Measurements from ENCODE around the gene BAD.
"Not testable (repeated sequence)": the region's sequence is repeated elsewhere in the genome, so short reads cannot be mapped to it uniquely, and the experiment has no call there.

BAD gene

DNA sequence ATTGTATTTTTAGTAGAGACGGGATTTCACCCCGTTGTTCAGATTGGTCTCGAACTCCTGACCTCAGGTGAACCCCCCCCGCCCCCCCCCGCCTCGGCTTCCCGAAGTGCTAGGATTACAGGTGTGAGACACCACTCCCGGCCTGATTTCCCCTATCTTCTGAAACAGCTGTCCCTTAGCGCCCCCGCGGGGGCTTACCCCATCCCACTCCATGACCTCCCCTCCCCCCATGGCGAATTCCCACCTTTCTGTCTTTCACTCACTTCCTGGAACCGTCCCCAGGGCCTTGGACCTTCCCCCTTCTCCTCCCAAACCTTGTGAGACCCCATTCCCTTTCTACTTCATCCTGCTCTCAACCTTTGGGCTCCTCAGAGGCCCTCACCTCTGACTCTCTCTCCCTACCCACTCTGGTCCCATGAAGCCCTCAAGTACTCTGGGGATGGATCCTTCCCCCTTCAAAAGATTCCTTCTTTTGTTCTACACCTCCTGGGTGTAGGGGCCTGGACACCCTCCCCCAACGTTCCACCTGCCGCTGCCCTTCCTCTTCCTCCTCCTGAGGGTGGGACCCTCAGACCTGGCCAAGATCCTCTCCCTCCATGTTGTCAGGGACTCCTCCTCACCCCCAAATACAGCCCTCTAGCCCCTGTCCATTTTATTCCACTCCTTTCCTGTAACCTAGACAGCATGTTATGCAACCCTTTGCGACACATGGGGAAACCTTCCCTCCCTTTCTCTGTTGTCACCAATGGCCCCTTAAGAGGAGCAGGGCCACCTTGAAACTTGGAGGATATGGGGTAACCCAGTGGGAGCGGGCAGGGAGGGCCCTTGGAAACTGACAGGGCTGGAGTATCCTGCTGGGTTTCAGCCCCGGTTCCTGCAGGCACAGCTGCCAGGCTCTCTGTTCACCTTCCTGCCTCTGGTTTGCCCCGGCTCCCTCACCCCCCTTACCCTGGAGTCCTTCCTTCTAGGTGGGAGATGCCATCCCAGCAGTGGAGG, 34.6 kb upstream of the BAD start:
- POLR2A ChIA-PET (ENCODE audit: low non-redundant PET): interaction anchor here (0.6 to 2.2 kb wide), 2 partner anchors 13 to 73 kb away, joined by 4 to 17 read pairs; no protein-coding TSS in a partner anchor
- CTCF ChIA-PET: interaction anchor here (0.7 to 3.2 kb wide), 3 partner anchors 13 to 38 kb away, joined by 3 to 22 read pairs (median 5); no protein-coding TSS in a partner anchor
- no peak for DNase-seq (ENCODE audit: low spot score)
- TF ChIP-seq, protein P1, sequence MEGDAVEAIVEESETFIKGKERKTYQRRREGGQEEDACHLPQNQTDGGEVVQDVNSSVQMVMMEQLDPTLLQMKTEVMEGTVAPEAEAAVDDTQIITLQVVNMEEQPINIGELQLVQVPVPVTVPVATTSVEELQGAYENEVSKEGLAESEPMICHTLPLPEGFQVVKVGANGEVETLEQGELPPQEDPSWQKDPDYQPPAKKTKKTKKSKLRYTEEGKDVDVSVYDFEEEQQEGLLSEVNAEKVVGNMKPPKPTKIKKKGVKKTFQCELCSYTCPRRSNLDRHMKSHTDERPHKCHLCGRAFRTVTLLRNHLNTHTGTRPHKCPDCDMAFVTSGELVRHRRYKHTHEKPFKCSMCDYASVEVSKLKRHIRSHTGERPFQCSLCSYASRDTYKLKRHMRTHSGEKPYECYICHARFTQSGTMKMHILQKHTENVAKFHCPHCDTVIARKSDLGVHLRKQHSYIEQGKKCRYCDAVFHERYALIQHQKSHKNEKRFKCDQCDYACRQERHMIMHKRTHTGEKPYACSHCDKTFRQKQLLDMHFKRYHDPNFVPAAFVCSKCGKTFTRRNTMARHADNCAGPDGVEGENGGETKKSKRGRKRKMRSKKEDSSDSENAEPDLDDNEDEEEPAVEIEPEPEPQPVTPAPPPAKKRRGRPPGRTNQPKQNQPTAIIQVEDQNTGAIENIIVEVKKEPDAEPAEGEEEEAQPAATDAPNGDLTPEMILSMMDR (conservative IDR thresholded peaks at IDR 0.05; ENCODE audit: low read depth): no peak
- peak overlapping the region; percentile 100 for H3K27ac ChIP-seq

GRCh38 chr11:64317961-64318765, 33.7 kb upstream of the BAD start, which contains the start of gene PRDX5:
Gene PRDX5 (plus strand): TSS chr11:64318121. CDS start chr11:64318216, 95 bp downstream.
- CTCF ChIA-PET: interaction anchor here (0.6 to 3.2 kb wide), 13 partner anchors 14 to 371 kb away, joined by 3 to 22 read pairs (median 4); partner anchors contain the start of gene CATSPERZ
- H3K27ac ChIP-seq: peak within 1 kb of the TSS; percentile 100
- TF ChIP-seq, protein P1 (conservative IDR thresholded peaks at IDR 0.05; ENCODE audit: low read depth): peak; percentile 58
- POLR2A ChIA-PET (ENCODE audit: low non-redundant PET): interaction anchor here (0.6 to 2.8 kb wide), 10 partner anchors 13 to 77 kb away, joined by 3 to 19 read pairs (median 8); partner anchors contain the start of genes ESRRA, FKBP2 and RPS6KA4
- peak; percentile 90 for DNase-seq (ENCODE audit: low spot score)

- POLR2A ChIA-PET (ENCODE audit: low non-redundant PET): interaction anchor here (0.5 to 2.8 kb wide), 10 partner anchors 8 to 76 kb away, joined by 3 to 19 read pairs (median 8); partner anchors contain the start of genes ESRRA, FKBP2 and RPS6KA4
Observed at GRCh38 chr11:64317325-64317960, 33.0 kb upstream of the BAD start, which contains the start of gene TRMT112. Gene TRMT112 (minus strand): TSS chr11:64317559. CDS start chr11:64317526, 33 bp downstream.

GRCh38 chr11:64316672-64317324, 32.3 kb upstream of the BAD start:
- DNase-seq (ENCODE audit: low spot score): peak; percentile 57
- TF ChIP-seq, protein P1 (conservative IDR thresholded peaks at IDR 0.05; ENCODE audit: low read depth): peak; percentile 39
- H3K27ac ChIP-seq: peak overlapping the region; percentile 100
- ChIA-PET POLR2A (ENCODE audit: low non-redundant PET) (interaction anchor here (0.5 to 2.8 kb wide), 7 partner anchors 9 to 42 kb away, joined by 3 to 19 read pairs (median 9); partner anchors contain the start of genes ESRRA and RPS6KA4), CTCF (interaction anchor here (0.6 to 3.2 kb wide), 8 partner anchors 15 to 92 kb away, joined by 3 to 22 read pairs (median 6); no protein-coding TSS in a partner anchor)

More at GRCh38 chr11:64317325-64317960, 33.0 kb upstream of the BAD start, which contains the start of gene TRMT112:
- DNase-seq (ENCODE audit: low spot score): peak; percentile 82
- peak within 1 kb of the TSS; percentile 100 for H3K27ac ChIP-seq
- TF ChIP-seq, protein P1 (conservative IDR thresholded peaks at IDR 0.05; ENCODE audit: low read depth): no peak
- CTCF ChIA-PET: interaction anchor here (0.6 to 3.2 kb wide), 12 partner anchors 15 to 371 kb away, joined by 3 to 22 read pairs (median 4); partner anchors contain the start of gene CATSPERZ

DNA sequence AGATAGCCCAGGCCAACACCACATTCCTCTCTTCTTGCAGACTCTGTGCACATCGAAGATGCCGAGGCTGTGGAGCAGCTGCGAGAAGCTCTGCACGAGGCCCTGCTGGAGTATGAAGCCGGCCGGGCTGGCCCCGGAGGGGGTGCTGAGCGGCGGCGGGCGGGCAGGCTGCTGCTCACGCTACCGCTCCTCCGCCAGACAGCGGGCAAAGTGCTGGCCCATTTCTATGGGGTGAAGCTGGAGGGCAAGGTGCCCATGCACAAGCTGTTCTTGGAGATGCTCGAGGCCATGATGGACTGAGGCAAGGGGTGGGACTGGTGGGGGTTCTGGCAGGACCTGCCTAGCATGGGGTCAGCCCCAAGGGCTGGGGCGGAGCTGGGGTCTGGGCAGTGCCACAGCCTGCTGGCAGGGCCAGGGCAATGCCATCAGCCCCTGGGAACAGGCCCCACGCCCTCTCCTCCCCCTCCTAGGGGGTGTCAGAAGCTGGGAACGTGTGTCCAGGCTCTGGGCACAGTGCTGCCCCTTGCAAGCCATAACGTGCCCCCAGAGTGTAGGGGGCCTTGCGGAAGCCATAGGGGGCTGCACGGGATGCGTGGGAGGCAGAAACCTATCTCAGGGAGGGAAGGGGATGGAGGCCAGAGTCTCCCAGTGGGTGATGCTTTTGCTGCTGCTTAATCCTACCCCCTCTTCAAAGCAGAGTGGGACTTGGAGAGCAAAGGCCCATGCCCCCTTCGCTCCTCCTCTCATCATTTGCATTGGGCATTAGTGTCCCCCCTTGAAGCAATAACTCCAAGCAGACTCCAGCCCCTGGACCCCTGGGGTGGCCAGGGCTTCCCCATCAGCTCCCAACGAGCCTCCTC, 31.4 kb upstream of the BAD start:
- H3K27ac ChIP-seq: peak overlapping the region; percentile 100
- DNase-seq (ENCODE audit: low spot score): not testable (repeated sequence)
- POLR2A ChIA-PET (ENCODE audit: low non-redundant PET): interaction anchor here (0.9 to 2.8 kb wide), 2 partner anchors 39 to 42 kb away, joined by 3 to 19 read pairs; partner anchors contain the start of gene RPS6KA4
- CTCF ChIA-PET: interaction anchor here (0.6 to 3.2 kb wide), 7 partner anchors 16 to 134 kb away, joined by 3 to 22 read pairs (median 4); partner anchors contain the start of gene RPS6KA4

All from RWPE1 (cell line).